ENCODE data around the gene CELF4.

The CELF4 gene

DNA sequence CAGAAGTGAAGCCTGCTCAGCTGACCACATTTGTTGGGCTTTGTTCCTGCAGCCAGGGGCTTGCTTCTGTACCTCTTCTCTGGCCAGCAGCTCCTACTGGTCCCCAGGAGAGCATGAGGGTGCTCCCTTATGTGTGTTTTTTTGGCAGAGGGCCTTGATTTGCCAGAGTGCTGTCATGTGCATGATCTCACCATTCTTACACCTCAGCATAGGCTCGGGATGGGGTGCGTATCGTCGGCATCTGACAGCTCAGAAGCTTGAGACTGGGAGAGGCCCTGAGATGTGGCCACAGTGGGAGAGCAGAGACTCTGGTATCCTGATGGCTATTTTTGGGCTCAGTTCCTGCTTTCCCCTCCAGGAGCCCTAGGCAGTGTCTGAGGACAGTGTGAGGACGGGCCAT is 71.2 kb downstream of the CELF4 start:
- no peak for DNase-seq (ENCODE audit: low read depth in 2 of 2)

DNA sequence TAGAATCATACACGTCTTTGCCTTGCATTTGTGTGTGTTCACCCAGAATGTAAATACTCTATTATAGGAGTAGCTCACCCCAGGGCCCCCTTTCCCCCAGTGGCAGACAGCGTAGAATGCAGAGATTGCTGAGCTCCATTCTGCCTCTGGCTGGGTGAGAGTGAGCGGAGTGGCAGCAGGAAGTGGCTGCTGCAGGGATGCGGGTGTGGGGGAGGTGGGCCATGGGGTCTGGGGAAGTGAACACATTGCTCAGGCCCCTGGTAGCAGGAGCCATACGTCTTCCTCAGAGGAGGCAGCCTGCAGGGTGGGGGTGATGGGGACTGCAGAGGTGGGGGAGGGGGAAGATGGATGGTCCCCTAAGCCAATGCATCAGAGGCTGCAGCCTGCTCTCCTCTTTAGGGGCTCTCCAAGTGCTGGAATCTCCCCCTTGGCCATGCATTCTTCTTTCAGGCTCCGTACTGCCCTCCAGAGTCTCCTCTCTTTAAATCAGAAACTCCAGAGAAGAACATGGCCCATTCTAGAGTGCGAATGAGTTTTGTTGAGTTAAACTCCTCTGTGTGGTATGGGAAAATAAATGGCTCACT is 72.2 kb downstream of the CELF4 start:
- no peak for DNase-seq (ENCODE audit: low read depth in 2 of 2)

DNA sequence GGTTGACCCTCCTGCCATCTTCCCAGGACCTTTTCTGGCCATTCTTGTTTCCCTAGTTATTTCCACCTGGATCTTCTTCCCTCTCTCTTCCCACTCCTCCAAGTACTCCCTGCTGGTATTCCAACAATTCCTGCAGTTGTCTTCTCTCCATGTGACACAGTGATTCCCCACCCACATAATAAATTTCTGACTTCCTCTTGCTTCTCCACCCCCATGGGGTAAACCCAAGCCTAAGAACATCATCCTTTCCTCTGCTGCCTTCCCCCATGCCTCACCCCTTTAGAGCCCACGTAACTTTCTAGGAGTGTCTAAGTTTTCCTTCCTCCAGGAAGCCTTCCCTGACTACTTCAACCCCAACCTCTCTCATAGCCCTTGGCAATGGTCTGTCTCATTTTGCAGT is 72.6 kb downstream of the CELF4 start:
- no peak for DNase-seq (ENCODE audit: low read depth in 2 of 2)

DNA sequence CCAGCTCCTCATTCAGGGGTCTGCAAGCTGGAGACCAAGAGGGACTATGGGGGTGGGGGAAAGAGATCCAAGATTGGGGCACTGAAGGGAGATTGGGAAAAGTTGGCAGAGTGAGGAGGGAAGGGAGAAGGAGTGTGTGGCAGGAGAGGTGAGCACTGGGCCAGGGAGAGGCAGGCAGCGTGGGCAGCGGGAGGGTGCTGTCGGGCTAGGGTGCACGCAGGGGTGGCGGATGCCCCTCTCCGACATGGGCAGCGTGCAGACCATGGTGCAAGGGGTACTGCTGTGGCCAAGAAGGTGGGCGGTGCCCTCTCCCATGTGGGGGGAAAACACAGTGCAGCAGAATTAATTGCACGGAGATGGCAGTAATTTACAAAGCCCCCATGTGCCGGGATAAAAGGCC is 74.1 kb downstream of the CELF4 start:
- no peak for DNase-seq (ENCODE audit: low read depth in 2 of 2)

DNA sequence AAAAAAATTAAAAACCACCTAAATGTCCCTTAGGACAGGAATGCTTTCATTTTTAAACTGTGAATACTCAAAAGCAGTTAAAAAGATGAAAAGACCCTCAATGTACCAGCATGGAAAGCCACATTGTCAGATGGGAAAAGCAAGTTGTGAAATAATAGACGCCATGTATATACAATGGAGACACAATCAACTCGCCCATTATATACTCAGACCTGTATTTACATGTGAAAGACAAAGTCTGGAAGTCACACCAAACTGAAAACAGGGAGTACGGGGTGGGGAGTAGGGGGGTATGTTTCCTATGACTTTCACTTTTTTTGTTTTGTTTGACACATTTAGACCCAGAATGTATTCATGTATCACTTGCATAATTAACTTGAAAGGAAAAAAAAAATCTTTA is 75.6 kb downstream of the CELF4 start:
- DNase-seq (ENCODE audit: low read depth in 2 of 2), result no peak

DNA sequence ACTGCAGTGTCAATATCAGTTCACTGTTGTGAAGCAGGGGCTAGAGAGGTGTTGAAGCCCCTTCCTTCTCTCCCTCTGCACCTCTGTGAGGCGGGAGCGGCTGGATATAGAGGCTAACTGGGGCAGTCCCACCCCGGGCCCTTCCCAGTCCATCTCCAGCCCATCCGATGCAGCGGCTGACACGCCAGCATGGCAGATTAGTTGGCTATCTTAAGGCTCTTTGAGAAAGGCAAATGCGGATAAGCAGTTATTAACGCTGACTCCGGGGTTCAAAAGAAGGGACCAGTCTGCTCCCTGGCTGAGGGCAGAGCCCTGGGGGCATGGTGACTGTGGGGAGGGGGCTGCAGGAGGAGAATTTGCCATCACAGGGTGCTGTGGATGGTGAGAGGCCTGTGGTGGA is 76.6 kb downstream of the CELF4 start:
- no peak for DNase-seq (ENCODE audit: low read depth in 2 of 2)

DNA sequence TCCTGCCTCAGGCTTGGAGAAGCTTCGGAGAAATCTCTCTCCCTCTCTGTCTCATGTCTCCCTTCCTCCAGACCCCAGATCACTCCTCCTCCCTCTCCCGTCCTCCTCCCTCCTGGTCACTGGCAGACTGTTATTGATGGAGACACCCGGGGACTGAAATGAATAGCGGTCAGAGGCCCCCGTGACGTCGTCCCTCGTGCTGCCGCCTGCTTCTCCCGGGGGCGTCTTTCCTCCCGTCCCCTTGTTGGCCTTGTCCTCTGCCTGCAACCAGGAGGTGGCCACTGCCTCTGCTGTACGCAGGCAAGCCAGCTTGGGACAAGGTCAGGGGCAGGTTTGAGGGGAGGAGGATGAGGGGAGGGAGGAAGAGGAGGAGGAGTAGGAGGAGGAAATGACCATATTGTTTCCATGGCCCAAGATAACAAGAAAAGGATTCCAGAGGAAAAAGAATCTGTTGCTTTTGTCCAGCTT is 78.2 kb downstream of the CELF4 start:
- DNase-seq (ENCODE audit: low read depth in 2 of 2), result no peak

DNA sequence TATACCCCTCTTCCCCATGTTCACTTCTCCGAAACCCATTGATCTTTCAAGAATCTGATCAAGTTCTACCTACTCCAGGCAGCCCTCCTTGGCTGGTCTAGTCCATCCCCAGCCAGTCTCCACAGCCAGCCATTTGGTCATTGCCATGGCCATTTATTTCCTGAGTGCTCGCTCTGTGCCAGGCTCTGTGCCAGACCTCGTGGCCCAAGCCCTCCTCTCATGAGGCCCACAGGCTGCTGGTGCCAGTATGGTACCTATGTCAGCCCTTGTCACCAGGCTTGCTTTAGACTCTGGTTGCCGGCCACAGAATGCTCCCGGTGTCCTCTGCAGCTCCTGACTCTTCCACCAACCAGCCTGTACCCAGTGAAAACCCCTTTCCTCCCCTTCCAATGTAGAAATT is 78.8 kb downstream of the CELF4 start:
- DNase-seq (ENCODE audit: low read depth in 2 of 2), result no peak

DNA sequence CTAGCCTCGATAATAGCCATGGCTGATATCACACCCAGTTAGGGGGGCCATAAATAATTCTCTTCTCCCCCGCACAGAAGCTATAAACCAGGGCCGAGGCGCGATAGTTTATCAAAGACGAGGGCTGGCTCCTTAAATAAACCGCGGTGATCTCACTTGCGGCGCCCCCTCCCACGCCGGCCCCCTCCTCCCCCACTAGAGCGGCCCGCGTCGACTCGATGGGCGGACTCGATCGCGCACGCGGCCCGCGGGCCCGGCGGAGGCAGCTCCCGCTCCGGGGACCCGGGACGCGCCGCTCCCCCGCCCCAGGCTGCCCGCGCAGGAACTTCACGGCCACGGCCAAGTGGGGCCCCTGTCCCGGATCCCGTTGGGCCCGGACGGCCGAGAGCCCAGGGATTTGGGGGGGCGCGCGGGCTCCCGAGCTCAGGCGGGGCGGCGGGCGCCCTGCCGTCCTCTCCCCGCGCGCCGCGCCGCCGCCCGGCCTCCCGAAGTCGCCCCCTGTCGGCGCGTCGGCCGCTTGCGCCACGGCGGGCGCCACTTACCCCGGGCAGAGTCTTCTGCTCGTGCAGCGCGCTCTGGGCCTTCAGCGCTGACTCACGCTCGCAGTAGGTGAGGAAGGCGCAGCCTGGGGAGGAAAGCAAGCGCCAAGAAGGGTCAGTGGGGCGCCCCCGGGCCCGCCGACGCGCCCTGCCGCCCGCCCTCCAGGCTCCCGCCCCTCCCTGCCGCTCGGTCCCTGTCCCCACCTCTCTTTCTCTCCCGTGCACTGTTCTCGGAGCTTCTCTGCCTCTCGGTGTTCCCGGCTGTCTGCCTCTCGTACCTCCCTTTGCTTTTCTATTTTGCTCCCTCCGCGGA is 80.4 kb downstream of the CELF4 start:
- DNase-seq (ENCODE audit: low read depth in 2 of 2), result no peak

DNA sequence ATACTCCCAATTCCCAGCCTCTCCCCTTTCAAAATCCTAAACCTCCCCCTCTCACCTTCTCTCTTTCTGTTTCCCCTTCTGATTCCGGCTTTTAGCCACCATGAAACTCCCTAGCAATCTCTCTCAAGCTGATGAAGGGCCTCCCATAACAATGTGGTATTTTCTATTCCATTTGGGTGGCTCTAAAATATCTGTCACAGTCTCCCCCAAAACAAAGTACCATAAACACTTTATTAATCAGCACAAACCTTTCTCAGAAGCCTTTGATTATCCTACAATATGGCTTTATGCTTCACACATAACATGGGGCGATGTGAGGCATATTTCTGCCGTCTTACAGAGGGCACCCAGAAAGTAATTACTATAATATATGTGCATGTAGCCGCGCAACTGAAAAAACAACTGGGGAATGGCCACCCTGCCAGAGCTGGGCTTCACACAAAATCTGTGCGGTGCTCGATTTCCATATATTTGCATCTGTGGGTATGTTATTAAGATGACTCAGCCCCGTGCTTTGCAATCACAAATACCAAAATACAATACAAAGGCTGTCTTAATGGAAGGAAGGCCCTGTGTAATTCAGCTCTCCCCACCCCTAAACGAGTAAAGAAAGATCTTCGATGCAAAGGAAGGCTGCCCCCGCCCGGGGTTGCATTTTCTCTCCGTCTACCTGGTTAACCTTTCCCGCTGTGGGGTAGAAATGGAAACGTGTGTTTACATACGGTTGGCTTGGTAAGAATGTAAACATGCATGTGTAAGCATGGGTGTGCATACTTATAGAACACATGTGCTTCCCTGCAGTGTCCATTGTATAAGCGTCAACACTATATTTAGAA is 81.4 kb downstream of the CELF4 start:
- DNase-seq (ENCODE audit: low read depth in 2 of 2), result no peak

DNA sequence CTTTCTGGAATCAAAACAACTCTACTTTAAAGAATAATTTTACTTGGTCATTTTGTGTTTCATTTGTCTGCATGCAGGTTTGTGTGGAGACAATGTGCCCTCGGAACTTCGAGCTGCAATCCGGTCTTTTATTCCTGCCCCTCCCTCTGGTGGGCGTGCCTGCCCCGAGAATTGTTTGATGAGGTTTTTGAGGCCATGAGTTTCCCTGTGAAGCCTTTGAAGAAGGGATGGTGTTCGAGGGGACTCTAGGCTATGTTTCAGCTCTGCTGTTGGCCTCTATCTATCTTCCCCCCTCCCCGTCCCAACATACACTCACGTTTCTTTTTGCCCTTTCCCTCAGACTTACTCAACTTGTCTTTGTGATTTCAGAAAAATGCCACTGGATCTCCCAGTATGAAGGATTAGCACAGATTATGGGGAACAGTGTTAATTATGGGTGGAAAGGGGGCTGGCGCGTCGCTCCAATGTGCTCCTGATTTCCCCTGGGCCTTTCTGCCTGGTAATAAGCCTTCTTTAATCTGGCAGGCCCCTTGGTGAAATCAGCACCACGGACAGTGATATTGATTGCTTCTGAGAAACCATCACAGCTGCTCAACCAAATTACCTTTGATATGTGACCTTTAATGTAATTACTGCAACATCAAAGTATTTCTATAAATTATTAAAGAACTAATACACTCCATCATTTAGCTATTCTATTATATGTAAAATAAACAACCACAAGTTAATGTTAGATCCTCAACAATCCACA is 82.2 kb downstream of the CELF4 start:
- no peak for DNase-seq (ENCODE audit: low read depth in 2 of 2)

DNA sequence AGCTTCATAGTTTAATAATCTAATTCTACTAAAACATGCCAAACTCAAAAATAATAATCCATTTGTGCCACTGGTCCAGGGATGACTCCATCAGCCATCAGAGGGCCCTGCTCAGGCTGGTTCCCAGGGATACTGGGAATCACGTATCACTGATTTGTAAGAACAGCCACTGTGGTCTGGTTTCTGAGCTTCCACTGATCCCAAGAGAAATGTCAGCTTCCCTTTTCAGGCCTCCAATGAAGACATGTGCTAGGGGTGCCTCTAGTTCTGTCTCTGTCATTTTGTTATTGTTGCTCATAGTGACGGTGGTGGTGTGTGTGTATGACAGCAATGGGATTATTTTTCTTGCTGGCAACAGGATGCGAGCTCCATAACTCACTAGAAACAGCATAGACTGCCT is 83.2 kb downstream of the CELF4 start:
- no peak for DNase-seq (ENCODE audit: low read depth in 2 of 2)

DNA sequence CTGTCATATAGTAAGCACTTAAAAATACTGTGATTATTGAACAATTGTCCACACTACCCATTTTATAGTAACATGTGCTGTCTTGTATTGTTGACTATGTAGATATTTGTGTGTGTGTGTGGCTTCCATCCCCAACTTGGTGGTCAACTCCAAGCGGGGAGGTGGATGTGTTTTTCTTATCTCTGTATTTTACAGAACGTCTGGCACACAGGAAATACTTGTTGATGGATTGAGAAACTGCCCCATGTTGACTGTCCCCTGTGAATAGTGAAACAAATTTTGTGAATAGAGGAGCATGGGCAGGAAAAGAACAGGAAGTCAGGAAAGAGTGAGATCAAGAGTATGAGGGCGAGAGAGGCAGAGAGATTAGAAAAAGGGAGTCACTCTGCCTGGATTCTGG is 83.6 kb downstream of the CELF4 start:
- DNase-seq (ENCODE audit: low read depth in 2 of 2), result no peak

DNA sequence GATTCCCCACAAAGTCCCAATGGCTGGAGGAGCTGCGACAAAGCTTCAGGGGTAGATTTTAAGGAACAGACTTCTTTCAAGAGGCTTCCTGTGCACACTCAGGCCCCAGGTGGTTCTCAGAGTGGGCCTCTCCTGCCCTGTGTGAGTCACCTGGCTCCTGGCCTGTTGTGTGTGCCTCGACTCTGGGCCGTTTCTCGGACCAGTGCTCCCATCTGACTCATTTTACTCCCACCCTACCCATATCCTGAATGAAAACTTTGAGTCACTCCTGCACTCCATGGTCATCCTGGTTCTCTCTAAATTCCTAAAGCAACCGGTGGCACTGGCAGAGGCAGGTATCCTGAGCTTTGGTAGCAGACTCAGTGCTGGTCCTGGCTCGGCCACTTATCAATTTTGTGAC is 84.1 kb downstream of the CELF4 start:
- no peak for DNase-seq (ENCODE audit: low read depth in 2 of 2)

DNA sequence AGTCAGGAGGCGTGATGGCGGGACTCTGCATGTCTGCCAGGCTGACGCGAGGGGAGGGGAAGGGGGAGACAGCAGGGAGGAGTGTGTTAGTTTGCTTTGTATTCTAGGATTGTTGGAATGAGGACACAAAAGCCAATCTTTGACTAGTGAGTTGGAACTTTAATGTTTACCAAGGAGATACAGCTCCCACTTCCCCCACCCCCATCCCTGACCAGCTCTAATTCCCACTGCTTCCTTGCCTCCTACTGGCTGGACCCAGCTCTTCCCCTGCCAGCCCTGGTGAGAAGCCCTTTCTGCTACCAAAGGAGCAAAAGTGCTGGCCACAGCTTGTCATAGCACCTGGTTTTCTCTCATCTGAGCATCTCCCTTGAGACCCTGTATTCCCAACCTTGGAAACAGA is 84.5 kb downstream of the CELF4 start:
- DNase-seq (ENCODE audit: low read depth in 2 of 2), result no peak

DNA sequence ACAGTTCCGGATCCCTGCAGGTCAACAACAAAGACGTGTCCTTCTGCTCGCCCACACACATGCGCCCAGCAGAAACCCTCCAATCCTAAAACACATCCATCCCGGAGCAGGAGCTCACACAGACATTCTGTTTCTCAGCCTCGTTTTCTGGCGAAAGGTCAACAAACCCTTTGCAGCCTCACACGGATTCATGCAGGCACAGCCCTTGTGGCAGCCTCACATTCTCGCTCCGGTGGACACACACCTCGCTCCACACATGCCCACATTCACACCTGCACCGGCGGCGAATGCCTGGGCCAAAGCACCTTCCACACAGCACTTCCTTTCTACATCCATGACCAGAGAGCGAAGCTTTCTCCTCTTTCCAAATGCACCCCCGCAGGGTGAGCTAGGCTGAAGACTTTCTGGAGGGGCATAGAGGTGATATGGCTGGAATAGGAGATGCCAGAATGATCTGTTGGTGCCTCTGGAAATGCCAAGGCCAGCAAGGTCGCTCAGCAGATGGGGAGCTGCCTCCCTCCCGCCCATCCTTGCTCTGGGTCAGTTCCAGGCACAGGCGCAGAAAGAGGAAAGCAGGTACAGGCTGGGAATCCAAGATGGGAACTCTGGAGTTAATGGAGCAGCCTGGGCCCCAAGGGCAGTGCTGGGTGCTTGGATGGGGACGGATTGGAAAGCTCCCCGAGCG is 88.8 kb downstream of the CELF4 start:
- no peak for DNase-seq (ENCODE audit: low read depth in 2 of 2)

DNA sequence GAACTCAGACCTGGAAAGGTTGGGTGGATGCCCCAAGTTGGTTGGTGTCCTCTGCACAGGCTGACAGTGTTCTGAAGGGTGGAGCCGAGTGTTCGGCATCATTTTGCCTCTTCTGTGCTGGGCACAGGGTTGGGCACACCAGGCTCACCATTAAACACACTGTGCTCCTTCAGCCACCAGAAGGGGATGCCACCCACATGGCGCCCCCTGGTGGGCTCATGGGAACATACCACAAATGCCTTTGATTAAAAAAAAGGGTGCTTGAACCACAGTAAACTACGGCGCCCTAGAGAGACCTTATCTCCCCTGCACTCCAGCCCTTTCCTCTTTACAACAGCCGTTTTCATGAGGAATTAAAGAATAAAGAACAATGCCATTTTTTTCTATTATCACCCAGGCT is 89.4 kb downstream of the CELF4 start:
- DNase-seq (ENCODE audit: low read depth in 2 of 2), result no peak

DNA sequence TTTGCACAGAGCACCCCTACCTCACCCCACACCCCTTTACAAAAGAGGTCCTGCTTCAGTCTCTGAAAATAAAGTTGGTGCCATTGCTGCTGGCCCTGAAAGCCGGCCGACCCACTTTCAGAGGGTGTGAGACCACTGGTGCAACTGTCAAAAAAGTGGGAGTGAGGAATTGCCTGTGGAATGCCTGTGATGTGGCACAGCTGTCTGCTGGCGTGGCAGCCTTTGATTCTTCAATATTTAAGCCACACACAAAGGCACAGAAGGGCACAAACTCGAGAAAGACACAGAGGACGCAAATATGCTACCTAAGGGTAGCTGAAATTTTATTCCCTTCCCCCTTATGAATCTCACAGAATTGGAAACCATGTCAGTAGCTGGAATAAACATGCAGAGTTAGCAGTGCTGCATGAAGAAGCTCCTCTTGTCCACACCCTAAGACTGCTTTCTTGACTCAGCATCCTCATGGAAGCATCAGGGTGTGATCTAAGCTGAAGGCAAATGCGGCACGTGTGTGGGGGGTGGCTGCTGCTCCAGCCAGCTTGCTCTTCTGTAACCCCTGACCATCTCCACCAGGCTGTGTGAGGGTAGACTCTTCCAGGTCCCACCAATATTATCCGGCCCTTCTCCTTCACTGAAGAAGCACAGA is 92.3 kb downstream of the CELF4 start:
- no peak for DNase-seq (ENCODE audit: low read depth in 2 of 2)

DNA sequence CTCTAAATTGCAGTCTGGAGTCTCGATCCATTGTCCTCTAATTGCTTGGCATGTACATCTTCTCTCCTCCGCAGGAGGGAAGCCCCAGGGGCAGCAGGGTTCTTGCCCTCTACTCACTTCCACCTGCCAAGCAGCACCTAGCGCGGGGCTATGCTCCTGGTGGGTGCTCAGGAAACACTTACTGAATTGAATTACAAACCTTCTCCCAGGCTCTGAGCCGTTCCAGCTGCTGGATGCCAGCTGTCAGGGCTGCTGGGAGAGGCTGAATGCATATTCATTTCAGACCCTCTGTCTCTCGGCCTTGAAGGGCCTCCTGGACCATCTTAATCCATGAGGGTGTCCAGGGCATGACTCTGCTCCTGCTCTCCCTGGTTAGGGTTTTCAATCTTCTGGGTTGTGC is 94.0 kb downstream of the CELF4 start:
- DNase-seq (ENCODE audit: low read depth in 2 of 2), result no peak

DNA sequence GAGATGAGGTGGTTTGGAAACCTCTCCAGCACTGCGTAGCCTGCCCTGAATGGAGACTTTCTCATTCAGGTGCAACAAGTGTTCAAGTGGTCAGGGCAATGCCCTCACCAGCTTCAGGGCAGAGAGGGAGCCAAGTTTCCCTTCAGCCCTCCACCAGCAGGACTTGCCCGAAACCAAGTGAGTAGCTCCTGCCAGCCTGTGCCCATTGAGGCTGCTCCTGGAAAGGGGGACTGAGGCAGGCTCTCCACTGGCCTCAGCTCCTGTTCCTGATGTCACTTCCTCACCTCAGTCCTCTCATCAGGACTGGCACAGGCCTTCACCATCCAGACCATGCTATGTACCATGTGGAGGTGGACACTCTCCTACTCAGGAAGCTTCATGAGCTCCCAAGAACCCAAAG is 94.6 kb downstream of the CELF4 start:
- DNase-seq (ENCODE audit: low read depth in 2 of 2), result no peak

Data from stimulated activated CD4-positive, alpha-beta T cell treated with anti-CD3 and anti-CD28 coated beads, Interleukin-1b, Interleukin-23, amount 100 ng/mL, for 1 hour (primary cell).